CD4-positive, alpha-beta T cell treated with Interleukin-17A for 4 hours (primary cell): ENCODE measurements around the gene CCNL1.

ENCODE experiments used
- DNase-seq: peaks from one replicate; pipeline ENCODE4 v3.0.0-alpha.2; 2020; ENCODE audit warnings: mixed read lengths

The CCNL1 gene

GRCh38 chr3:157145606-157146322, 14.2 kb downstream of the CCNL1 start:
- DNase-seq, result no peak

- DNase-seq, result no peak
These were observed 17.6 kb downstream of the CCNL1 start for GRCh38 chr3:157142315-157142714.

- no peak for DNase-seq
These were observed 19.9 kb downstream of the CCNL1 start for GRCh38 chr3:157139938-157140534.

GRCh38 chr3:157136647-157137387, 23.1 kb downstream of the CCNL1 start:
- no peak for DNase-seq

GRCh38 chr3:157135671-157136396, 24.1 kb downstream of the CCNL1 start:
- DNase-seq, result no peak

GRCh38 chr3:157134620-157135191, 25.2 kb downstream of the CCNL1 start:
- DNase-seq, result no peak

GRCh38 chr3:157133434-157134320, 26.3 kb downstream of the CCNL1 start:
- no peak for DNase-seq

GRCh38 chr3:157132936-157133335, 27.0 kb downstream of the CCNL1 start:
- DNase-seq, result no peak

GRCh38 chr3:157132341-157132740, 27.6 kb downstream of the CCNL1 start:
- no peak for DNase-seq

GRCh38 chr3:157131861-157132260, 28.1 kb downstream of the CCNL1 start:
- no peak for DNase-seq

- DNase-seq, result peak; percentile 93
These were observed 29.3 kb downstream of the CCNL1 start for GRCh38 chr3:157130467-157131251.

GRCh38 chr3:157129803-157130466, 30.0 kb downstream of the CCNL1 start:
- peak; percentile 64 for DNase-seq

- DNase-seq, result peak; percentile 73
These were observed 30.9 kb downstream of the CCNL1 start for GRCh38 chr3:157128771-157129681.

GRCh38 chr3:157127831-157128767, 31.8 kb downstream of the CCNL1 start:
- peak; percentile 79 for DNase-seq

GRCh38 chr3:157127268-157127667, 32.7 kb downstream of the CCNL1 start:
- no peak for DNase-seq

- no peak for DNase-seq
These were observed 33.6 kb downstream of the CCNL1 start for GRCh38 chr3:157126365-157126764.

- DNase-seq, result no peak
These were observed 34.8 kb downstream of the CCNL1 start for GRCh38 chr3:157125101-157125500.

- DNase-seq, result no peak
These were observed 36.3 kb downstream of the CCNL1 start for GRCh38 chr3:157123621-157124020.
